HG02588 (cell line): ENCODE results near the gene PDIA6.
"Not testable (repeated sequence)": the region's sequence is repeated elsewhere in the genome, so short reads cannot be mapped to it uniquely, and the experiment has no call there.

Experiments
- ATAC-seq: cut with Tn5 transposase; IDR thresholded peaks from one replicate; pipeline ENCODE4 v1.9.1; 2021; ENCODE audit warnings: mild to moderate bottlenecking, moderate library complexity; ENCODE audit not compliant: unreplicated experiment

PDIA6 gene

DNA sequence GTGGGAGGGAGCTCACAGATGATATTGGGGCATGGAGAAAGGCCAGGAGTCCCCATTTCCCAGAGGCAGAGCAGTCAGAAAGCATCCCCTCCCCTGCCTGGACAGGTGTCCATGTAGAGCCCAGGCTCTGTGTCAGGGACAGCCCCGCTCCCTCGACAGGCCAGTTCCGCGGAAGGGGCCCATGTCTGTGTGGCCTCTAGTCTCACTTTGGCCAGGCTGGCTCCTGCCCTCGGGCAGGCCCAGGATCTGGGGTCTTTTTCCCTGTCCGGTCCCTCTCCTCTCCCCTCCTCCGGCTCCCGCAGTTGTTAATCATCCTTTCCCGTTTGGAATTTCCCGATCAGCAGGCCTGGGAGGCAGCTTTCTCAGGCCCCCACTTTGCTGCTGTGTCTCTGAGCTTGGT is 20.4 kb upstream of the PDIA6 start:
- ATAC-seq: no peak

- peak; percentile 70 for ATAC-seq
Observed at GRCh38 chr2:10832203-10832936, 19.8 kb upstream of the PDIA6 start.

DNA sequence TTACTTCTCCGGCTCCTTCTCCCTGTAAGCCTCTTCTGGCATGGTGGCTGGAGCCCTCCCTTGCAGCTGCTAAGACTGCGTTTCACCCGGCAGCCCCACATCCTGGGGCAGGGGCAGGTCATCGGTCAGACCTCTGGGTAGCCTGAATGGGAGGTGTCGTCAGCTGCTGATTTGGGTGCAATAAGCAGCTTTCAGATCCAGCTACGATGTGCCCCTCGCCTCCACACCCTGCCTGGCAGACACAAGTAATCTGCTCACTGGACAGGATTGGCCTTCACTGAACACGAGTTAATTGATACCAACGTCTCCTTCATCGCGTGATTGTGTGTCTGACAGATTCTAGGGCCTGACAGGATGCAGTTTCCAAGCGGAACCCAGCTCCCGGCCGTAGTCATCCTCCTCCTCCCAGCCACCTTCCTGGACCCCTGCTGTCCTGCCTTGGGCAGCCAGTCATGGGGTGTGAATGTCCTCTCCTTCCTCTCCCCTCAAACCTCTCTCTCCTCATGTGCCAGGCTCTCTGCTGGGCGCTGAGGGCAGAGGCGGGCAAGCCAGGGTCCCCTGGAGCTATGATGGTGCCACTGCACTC is 18.9 kb upstream of the PDIA6 start:
- ATAC-seq: no peak

GRCh38 chr2:10830641-10831399 is 18.2 kb upstream of the PDIA6 start:
- no peak for ATAC-seq

DNA sequence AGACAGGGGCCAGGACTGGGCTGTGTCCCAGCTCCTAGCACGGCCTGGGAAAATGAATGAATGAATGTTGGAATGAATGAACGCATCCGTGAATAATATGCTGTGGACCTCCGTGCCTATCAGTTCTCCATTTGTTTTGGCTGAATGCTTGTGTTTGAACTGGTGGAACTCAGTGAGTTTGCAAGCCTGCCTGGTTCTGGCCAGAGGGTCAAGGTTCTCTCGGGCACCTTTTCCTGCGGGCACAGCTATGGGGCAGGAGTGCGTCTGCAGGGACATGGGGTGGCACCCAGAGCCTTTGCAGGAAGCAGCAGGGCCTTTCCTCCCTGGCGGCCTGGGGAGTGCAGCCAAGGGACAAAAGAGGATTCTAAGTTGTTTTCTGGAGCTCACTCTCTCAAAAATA is 17.6 kb upstream of the PDIA6 start:
- no peak for ATAC-seq

DNA sequence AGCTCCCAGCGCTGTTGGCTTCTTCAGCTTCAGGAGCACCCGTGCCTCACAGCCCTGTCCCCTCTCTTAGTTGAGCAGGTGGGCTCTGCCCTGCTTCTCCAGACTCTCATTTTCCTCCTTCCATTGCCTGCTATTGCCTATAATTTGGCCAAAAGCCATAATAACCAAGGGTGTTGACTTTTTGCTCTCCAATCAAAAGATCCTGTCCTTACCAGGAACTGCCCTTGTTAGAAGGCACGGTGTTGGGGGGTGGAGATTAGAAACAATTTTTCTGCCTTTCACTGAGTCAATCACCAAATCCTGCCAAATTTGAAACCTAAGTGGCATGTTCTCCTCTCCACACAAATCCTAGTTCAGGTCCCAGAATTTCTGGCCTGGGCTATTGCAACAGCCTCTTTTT is 16.7 kb upstream of the PDIA6 start:
- no peak for ATAC-seq

- ATAC-seq: no peak
Observed at GRCh38 chr2:10828346-10828745, 15.8 kb upstream of the PDIA6 start.

DNA sequence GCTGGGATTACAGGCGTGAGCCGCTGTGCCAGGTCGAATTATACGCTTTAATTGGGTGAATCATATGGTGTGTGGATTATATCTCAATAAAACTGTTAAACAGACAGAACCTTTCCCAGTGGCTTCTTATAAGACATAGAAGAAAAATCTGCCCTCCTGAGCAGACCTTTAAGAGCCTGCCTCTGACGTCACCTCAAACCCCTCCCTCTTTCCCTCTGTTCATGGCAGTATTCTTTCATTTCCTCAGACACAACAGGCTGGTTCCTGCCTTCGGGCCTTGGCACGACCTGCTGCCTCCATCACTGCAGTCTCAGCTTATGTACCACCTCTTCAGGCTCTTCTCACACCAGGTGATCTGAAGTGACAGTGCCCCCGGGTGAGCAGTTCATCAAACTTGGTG is 14.0 kb upstream of the PDIA6 start:
- no peak for ATAC-seq

DNA sequence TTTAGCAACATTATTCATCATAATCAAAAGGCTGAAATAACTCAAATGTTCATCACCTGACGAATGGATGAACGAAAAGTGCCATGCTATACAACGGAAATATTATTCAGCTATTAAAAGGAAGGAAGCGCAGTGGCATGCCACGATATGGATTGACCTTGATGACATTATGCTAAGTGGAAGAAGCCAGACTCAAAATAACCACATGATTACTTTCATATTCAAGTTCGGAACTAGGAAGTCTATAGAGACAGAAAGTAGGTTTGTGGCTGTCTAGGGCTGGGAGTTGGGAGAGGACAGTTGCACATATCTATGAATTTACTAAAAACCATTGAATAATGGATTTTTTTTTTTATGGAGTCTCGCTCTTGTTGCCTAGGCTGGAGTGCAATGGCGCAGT is 13.4 kb upstream of the PDIA6 start:
- no peak for ATAC-seq

DNA sequence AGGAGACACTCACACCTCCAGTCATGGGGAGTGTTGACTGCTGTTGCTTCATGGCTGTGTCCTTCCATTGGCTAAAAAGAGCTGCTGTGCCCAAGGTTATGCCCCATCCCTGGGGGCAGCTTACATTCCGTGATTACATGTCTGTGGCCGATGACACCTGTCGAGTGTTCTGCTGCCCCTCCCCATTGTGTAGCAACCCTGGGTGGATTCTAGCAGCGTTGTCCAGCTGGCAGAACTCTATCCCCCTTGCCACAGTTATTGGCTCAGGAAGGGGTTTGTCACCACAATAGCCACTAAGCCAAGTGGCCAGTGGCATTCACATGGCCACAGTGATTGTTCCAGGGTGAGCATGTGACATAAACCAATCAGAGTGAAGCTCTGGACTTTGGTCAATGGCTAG is 11.6 kb upstream of the PDIA6 start:
- ATAC-seq: no peak

GRCh38 chr2:10820978-10821695 is 8.6 kb upstream of the PDIA6 start:
- ATAC-seq: no peak

- ATAC-seq: no peak
Observed at GRCh38 chr2:10820562-10820961, 8.0 kb upstream of the PDIA6 start.

- ATAC-seq: no peak
Observed at GRCh38 chr2:10819714-10820314, 7.2 kb upstream of the PDIA6 start.

DNA sequence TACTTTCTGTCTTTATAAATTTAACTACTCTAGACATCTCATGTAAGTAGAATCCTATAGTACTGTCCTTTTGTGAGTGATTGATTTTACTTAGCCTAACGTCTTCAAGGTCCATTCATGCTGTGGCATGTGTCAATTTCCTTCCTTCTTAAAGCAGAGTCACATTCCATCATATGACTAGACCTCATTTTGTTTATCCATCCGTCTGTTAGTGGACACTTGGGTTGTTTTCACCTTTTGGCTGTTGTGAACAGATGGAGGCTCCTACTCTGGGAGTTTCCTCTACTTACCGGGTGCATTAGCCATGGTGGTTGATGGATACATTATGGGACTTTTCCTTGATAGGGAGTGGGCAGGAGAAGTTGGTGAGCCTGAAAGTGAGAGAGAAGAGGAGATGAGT is 6.4 kb upstream of the PDIA6 start:
- no peak for ATAC-seq

DNA sequence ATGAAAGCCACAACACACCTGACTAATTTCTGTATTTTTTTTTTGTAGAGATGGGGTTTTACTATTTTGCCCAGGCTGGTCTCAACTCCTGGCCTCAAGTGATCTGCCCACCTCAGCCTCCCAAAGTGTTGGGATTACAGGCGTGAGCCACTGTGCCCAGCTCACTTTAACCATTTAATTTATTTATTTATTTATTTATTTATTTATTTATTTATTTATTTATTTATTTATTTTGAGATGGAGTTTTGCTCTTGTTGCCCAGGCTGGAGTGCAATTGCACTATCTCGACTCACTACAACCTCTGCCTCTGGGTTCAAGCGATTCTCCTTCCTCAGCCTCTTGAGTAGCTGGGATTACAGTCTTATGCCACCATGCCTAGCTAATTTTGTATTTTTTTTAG is 5.7 kb upstream of the PDIA6 start:
- not testable (repeated sequence) for ATAC-seq

DNA sequence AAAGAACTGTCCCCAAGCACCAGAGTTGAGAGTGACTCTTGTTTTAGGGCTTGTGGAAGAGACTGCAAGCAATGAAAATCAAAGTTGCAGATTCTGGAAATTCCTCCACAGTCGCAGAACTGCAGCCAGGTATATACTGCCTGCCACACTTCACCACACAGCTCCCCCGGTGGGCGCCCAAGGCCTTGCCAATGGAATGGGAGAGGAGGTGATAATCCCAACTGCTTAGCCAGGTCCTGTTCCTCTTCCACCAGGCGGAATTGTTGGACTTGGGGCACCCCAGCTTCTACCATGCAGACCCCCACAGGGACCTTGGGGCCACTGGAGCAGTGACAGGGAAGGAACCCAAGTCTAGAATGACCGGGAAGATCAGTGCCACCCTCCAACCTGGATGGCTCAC is 4.8 kb upstream of the PDIA6 start:
- ATAC-seq: no peak

DNA sequence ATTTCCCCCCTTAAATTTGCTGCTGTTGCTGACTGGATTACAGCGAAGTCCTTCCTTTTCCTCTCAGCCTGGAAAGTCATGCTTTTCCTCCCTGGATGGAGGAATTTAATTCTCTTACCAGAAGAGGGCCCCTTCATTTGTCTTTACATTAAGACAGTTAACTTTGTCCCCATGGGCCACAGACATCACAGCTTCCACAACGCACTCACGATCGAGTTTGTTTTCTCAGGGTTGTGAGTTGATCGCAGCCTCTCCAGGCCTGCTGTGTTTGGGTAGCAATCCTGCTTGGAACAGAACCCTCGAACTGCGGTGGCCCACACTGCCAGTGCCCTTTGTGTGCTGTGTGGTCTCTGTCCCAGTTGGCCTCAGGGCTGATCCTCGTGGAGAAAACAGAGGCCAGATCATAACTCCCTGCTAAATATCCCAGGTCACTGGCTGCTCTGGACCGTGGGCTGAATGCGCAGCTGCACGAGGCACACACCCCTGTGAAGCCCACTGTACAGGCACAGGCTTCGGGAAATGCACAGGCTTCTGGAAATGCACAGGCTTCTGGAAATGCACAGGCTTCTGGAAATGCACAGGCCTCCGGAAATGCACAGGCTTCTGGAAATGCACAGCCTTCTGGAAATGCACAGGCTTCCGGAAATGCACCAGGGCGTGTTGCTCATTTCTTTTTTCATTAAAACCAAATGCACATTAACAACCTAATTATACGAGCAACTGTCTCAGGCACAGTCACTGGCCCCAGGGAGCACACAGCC is 2.2 kb upstream of the PDIA6 start:
- ATAC-seq: no peak

DNA sequence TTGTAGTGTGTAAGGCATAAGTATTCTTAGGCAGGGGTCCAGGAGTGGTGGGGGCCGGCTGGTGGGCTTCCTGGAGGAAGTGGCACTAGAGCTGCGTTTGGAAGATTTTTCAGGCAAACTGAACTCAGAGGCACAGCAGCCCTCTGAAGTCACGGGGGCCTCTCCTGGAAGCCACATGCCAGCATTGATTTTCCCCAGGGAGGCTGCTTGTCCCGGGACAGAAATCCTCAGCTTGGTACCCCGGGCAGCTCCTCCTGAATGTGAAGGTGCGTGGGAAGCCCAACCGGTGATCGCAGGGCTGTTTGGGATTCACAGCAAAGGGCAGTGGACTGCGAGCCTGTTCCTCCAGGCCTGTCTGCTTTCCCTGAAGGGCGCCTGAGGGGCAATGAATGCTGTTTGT is 1.6 kb upstream of the PDIA6 start:
- ATAC-seq: no peak

- not testable (repeated sequence) for ATAC-seq
Observed at GRCh38 chr2:10813163-10814138, 866 bp upstream of the PDIA6 start.
